Heart right ventricle (tissue), 16 donors: Measurements from ENCODE around the gene GRAP2. TPM values are rescaled to one million over a fixed set of nuclear protein-coding genes. Genes with fewer than 3 reads are reported as not detected.

Experiments used
- ATAC-seq, 8 donors: fragments of 200-7000 bp; cut with Tn5 transposase; one replicate each; pipeline ENCODE4 v1.9.1; 2020; ENCODE audit warnings: mild to moderate bottlenecking in 8 of 8, moderate library complexity in 8 of 8, moderate number of reproducible peaks in 1 of 8
- DNase-seq, 2 donors: peaks; one replicate each; pipeline ENCODE4 v3.0.0-alpha.2; 2020
- H3K27ac ChIP-seq, 10 donors: fragments of 200-600 bp; sonication (generic) in 2 of 10; one replicate each; pipeline versions ENCODE4 v1.5.0 to v1.8.0; 2020 to 2022; ENCODE audit warnings: mild to moderate bottlenecking in 3 of 10
- H3K27me3 ChIP-seq, 7 donors: fragments of 200-600 bp; one replicate each; pipeline ENCODE4 v1.8.0; 2021 to 2022; ENCODE audit warnings: mild to moderate bottlenecking in 2 of 7
- H3K36me3 ChIP-seq, 9 donors: fragments of 200-600 bp; sonication (generic) in 1 of 9; one replicate each; pipeline versions ENCODE4 v1.5.0 to v1.8.0; 2020 to 2022; ENCODE audit warnings: mild to moderate bottlenecking in 2 of 9
- H3K4me1 ChIP-seq, 9 donors: fragments of 200-600 bp; sonication (generic) in 1 of 9; one replicate each; pipeline versions ENCODE4 v1.5.0 to v1.8.0; 2020 to 2022; ENCODE audit warnings: mild to moderate bottlenecking in 4 of 9
- H3K4me3 ChIP-seq, 10 donors: fragments of 200-600 bp; sonication (generic) in 2 of 10; one replicate each; pipeline versions ENCODE4 v1.5.0 to v1.8.0; 2020 to 2022; ENCODE audit warnings: mild to moderate bottlenecking in 7 of 10, moderate library complexity in 2 of 10
- H3K9me3 ChIP-seq, 11 donors: fragments of 200-600 bp in 10 of 11; sonication (generic) in 2 of 11; one replicate each; pipeline versions ENCODE4 v1.5.0 to v1.8.0; 2013 to 2022; ENCODE audit warnings: mild to moderate bottlenecking in 2 of 11, control low read depth in 1 of 11, moderate library complexity in 1 of 11
- whole genome bisulfite sequencing, 2 donors: extraction: QIAGEN DNeasy Blood & Tissue Kit; methylation state at CpG; one replicate each; pipeline ENCODE4 v1.1.7; 2013; ENCODE audit warnings: inconsistent platforms in 1 of 2; 5-methylcytosine and 5-hydroxymethylcytosine counted together
- intact Hi-C, 10 donors: fragments of 100-400 bp; cut with DNase I; formaldehyde crosslinking; loops; one replicate each; pipeline versions ENCODE4 v1.11.1 to v1.14.2; 2022
- polyA plus RNA-seq, 2 donors: library from polyadenylated mRNA; stranded (reverse); fragments of 200-250 nt; gene quantifications; one replicate each; pipeline ENCODE4 v1.2.3, GENCODE V29; 2013
- total RNA-seq, 10 donors: library from RNA; stranded (reverse); fragmentation: NEBNext Ultra II Directional in 3 of 10; extraction: Animal tissue kit (Norgen Biotek cat#: 25700) in 3 of 10; gene quantifications; one replicate each; pipeline versions ENCODE4 v1.2.1 to v1.2.4, GENCODE V29; 2021 to 2023
- TF ChIP-seq, protein P1 (sequence below), 9 donors: fragments of 200-600 bp; sonication (generic) in 2 of 9; IDR thresholded peaks; one replicate each; pipeline versions ENCODE4 v1.5.0 to v1.8.0; 2021 to 2022; ENCODE audit warnings: antibody characterized with exemption in 9 of 9, mild to moderate bottlenecking in 5 of 9, moderate library complexity in 1 of 9
- donor health status: Arrhythmogenic right ventricular cardiomyopathy.
- donor health status: ischemic (EF 13 %, LVEDD 7.1; RV severe dilation, severe dysfunction).
- donor health status: healthy with polysubstance abuse.
- donor health status: DM: no; HTN: yes; CAD: no.
- donor health status: DM: no; HTN: no; CAD: no.
- donor health status: ischemic (EF 25% LVEDD 6.9; RV normal size, moderate dysfunction).
- donor health status: ischemic (EF 25% LVEDD 5.7; RV mildly dilated, moderate dysfunction).
- donor health status: healthy.
- donor health status: DM: yes; HTN: yes; CAD: no.
- donor health status: Ischemic cardiomyopathy.
- donor health status: ischemic (EF 35%, LVEDD 5.7; RV mildly dilated, moderate dysfunction).
- donor health status: nonischemic (EF 11% LVEDD 7.7; RV severe dilation, severe dysfunction).
- donor health status: DM: yes; HTN: yes; CAD: no.
- donor health status: PGD.
- donor health status: ischemic (EF 29% LVEDD 5.4; RV normal size, mild dysfunction).
- donor health status: nonischemic (EF 23%, LVEDD 6.1; RV moderate dilation, normal function).

The GRAP2 gene
- total and polyA plus RNA-seq, 12 donors = 0.19 to 5.6 (median 0.60) TPM

DNA sequence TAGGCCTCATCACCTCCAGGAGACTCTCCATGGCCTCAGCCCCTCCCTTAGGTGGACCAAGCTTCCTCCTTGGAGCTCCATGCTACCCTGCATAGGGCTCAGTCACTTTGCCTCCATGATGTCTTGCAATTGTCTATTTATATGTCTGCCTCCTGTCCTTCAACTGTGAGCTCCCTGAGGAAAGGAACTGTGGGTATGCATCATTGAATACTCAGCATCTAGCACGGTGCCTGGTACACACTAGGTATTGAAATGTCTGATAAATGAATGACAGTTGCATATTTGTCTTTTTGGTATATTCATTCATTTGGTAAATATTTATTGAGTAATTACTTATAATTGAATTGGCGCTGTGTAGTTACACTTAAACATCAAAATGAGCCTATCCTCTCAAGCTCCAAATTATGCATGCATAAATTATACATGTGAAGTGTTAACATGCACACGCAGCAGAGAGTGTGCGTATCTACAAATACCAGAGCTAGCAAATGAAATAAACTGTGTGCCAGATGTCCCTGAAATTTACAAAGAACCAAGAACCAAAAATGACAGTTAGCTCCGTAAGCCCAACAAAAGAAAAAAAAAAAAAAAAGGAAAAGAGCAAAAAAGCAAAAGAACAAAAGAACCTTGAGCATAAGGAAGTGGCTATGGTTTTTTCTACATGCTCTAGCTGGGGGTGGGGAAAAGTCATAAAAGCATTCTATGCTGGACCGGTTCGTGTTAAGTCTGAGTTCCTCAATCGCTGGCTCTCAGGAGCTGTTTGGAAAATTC lies 25.2 kb downstream of the GRAP2 start:
- intact Hi-C loops = no loop called here
- no peak overlapping the region for H3K4me3 ChIP-seq
- TF ChIP-seq, protein P1, sequence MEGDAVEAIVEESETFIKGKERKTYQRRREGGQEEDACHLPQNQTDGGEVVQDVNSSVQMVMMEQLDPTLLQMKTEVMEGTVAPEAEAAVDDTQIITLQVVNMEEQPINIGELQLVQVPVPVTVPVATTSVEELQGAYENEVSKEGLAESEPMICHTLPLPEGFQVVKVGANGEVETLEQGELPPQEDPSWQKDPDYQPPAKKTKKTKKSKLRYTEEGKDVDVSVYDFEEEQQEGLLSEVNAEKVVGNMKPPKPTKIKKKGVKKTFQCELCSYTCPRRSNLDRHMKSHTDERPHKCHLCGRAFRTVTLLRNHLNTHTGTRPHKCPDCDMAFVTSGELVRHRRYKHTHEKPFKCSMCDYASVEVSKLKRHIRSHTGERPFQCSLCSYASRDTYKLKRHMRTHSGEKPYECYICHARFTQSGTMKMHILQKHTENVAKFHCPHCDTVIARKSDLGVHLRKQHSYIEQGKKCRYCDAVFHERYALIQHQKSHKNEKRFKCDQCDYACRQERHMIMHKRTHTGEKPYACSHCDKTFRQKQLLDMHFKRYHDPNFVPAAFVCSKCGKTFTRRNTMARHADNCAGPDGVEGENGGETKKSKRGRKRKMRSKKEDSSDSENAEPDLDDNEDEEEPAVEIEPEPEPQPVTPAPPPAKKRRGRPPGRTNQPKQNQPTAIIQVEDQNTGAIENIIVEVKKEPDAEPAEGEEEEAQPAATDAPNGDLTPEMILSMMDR (IDR thresholded peaks at IDR 0.05) = no peak

DNA sequence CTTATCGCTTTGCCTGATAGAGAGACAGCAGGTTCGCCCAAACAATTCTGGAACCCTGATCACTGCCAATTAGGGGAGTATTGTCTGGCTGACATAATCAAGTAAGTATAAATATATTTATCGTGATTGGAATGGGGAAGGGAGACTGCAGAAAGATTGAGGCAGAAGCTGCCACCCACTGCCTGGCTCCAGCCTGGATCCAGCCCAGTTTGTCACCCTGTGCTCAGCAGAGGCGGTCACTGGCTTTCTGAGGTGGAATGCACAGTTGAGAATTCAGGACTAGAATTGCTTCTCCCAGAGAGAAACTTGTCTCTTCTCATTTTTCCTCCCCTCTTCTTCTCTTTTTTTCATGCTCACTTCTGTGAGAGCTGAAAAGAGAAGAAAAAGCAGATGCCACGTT lies 25.9 kb downstream of the GRAP2 start:
- no peaks in the 10 kb centered on the region for H3K9me3 ChIP-seq
- TF ChIP-seq, protein P1 (IDR thresholded peaks at IDR 0.05) = no peak
- H3K4me1 ChIP-seq = peaks cover 0 to 40% (median 0%) of the 10 kb centered on the region in 9 donors
- no peak for DNase-seq
- no peak overlapping the region for H3K27ac ChIP-seq
- no peak overlapping the region for H3K4me3 ChIP-seq
- H3K36me3 ChIP-seq = no peaks in the 10 kb centered on the region
- 72 to 76% methylated on average over 5 of the region's 5 CpGs for WGBS, 2 donors
- no peak for ATAC-seq
- intact Hi-C loops = no loop called here
- H3K27me3 ChIP-seq = peaks cover 0 to 81% (median 63%) of the 10 kb centered on the region in 7 donors

More for the DNA sequence above, 25.2 kb downstream of the GRAP2 start:
- Histone ChIP-seq H3K27ac (no peak overlapping the region), H3K27me3 (peaks cover 0 to 78% (median 59%) of the 10 kb centered on the region in 7 donors), H3K36me3 (no peaks in the 10 kb centered on the region), H3K9me3 (no peaks in the 10 kb centered on the region), H3K4me1 (peaks cover 0 to 35% (median 0%) of the 10 kb centered on the region in 9 donors)
- ATAC-seq (no peak), DNase-seq (no peak)
- 66 to 73% methylated on average over 8 of the region's 8 CpGs for WGBS, 2 donors

DNA sequence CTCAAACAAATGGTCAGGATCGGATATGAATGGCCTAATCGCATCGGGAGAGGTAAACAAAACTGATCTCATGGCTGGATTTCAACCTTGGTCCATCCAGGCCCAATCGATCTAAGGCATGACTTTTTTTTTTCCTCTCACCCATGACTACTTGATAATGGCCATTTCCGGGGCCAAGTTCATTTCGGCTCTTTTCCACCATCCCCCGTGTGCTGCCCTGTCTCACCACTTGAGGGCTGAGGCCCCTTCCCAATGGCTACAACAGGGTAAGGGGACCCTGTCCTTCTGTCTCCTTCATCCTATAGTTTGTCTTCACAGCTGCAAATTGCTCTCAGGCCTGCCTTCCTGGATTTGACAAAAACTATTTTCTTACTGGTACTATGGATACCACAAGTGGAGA lies 26.7 kb downstream of the GRAP2 start:
- Histone ChIP-seq H3K9me3 (no peaks in the 10 kb centered on the region), H3K36me3 (no peaks in the 10 kb centered on the region), H3K27me3 (peaks cover 0 to 88% (median 62%) of the 10 kb centered on the region in 7 donors), H3K27ac (no peak overlapping the region), H3K4me3 (no peak overlapping the region), H3K4me1 (peaks cover 0 to 40% (median 0%) of the 10 kb centered on the region in 9 donors)
- DNase-seq (no peak), ATAC-seq (no peak)
- TF ChIP-seq, protein P1 (IDR thresholded peaks at IDR 0.05) = no peak
- intact Hi-C loops = no loop called here
- 53 to 57% methylated on average over 7 of the region's 7 CpGs for WGBS, 2 donors

DNA sequence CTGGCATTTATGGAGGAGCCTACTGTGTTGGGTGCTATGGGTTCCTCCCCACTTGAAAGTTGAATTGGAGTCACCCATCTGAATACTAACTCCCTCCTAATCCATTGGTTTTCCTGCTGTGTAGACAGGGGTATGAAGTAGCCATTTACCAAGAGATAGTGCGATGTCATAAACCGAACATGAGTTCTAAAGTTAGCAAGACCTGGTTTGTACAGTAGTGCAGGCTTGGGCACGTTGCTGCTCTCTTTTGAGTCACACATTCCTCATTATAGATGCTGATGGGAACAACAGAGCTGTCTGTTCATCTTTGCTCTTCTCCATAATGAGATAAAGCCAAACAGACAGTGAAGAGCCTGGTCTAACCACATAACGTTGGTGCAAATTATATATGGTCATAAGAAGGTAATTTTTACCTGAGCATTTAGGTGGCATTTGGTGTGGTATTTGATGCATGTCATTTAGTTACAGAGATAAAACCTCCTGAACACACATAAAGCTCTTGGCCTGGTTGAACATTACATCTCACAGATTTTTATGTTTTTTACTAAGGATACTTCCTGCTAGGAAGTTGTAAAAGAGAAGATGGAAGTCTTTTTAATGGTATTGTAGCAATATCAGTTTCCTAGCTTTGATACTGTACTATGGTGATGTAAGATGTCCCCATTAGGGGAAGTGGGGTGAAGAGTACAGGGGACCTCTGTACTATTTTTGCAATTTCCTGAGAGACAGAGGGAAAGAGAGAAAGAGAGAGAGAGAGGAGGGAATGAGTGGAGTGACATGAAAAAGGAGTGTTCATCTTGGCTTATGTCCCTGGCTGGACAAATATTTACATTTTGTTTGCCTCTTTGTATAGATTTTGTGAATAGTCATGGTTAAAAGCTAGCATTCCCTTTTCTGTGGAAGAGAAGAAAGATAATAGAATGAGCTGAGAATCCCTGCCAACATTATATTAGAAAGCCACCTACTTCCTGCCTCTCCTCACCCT lies 27.9 kb downstream of the GRAP2 start:
- TF ChIP-seq, protein P1 (IDR thresholded peaks at IDR 0.05) = no peak
- Histone ChIP-seq H3K4me1 (peaks cover 0 to 32% (median 0%) of the 10 kb centered on the region in 9 donors), H3K27me3 (peaks cover 0 to 87% (median 60%) of the 10 kb centered on the region in 7 donors), H3K4me3 (no peak overlapping the region), H3K9me3 (no peaks in the 10 kb centered on the region), H3K27ac (no peak overlapping the region), H3K36me3 (no peaks in the 10 kb centered on the region)
- ATAC-seq = no peak
- 72 to 75% methylated on average over 4 of the region's 4 CpGs for WGBS, 2 donors
- DNase-seq = no peak
- intact Hi-C loops = no loop called here
